HG02943 (cell line): Measurements from ENCODE around the gene TAMALIN.

Experiments
- ATAC-seq: cut with Tn5 transposase; IDR thresholded peaks from one replicate; pipeline ENCODE4 v1.9.1; 2021; ENCODE audit warnings: mild to moderate bottlenecking, low read depth, moderate library complexity; ENCODE audit not compliant: unreplicated experiment

TAMALIN gene

GRCh38 chr12:52052468-52053186 is 45.9 kb downstream of the TAMALIN start:
- no peak for ATAC-seq

DNA sequence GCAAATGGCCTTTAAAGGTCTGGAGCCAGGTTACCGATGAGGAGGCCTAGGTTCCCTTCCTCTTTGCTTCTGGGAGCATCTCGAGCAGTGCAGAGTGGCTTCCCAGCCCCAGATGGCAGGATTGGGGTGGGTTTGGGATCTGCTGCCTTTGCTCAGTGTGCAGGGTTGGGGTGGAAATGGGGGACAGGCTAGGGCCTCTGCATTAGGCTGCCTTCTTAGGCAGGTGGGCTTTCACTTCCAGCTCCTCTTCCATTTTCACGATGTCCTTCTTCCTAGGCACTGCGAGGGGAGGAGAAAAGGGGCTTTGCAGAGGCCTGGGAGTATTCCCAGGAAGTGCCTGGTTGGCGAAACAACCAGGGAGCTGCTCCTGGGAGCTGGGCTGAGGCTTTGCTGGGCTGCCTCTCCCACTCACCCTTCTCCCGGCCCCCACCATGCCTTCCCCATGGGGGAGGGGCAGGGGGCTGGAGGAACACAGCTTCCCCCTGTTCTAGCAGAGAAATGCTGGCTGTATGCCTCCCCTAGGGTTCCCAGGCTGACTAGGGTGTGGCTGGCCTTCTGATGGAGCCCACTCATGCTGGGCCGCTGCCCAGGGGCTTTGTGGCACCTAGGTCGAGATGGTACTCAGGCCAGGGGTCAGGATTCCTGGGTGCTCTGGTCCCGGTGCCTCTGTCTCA is 46.9 kb downstream of the TAMALIN start:
- ATAC-seq = no peak

DNA sequence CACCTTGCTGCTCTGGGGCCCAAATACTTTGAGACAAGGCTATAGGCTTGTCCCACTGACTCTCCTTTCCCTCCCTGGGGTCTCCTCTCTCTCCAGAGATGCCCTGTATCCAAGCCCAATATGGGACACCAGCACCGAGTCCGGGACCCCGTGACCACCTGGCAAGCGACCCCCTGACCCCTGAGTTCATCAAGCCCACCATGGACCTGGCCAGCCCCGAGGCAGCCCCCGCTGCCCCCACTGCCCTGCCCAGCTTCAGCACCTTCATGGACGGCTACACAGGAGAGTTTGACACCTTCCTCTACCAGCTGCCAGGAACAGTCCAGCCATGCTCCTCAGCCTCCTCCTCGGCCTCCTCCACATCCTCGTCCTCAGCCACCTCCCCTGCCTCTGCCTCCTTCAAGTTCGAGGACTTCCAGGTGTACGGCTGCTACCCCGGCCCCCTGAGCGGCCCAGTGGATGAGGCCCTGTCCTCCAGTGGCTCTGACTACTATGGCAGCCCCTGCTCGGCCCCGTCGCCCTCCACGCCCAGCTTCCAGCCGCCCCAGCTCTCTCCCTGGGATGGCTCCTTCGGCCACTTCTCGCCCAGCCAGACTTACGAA is 47.6 kb downstream of the TAMALIN start:
- ATAC-seq = no peak

GRCh38 chr12:52054833-52055730 is 48.3 kb downstream of the TAMALIN start:
- ATAC-seq = no peak

GRCh38 chr12:52055731-52056711 is 49.3 kb downstream of the TAMALIN start:
- no peak for ATAC-seq

DNA sequence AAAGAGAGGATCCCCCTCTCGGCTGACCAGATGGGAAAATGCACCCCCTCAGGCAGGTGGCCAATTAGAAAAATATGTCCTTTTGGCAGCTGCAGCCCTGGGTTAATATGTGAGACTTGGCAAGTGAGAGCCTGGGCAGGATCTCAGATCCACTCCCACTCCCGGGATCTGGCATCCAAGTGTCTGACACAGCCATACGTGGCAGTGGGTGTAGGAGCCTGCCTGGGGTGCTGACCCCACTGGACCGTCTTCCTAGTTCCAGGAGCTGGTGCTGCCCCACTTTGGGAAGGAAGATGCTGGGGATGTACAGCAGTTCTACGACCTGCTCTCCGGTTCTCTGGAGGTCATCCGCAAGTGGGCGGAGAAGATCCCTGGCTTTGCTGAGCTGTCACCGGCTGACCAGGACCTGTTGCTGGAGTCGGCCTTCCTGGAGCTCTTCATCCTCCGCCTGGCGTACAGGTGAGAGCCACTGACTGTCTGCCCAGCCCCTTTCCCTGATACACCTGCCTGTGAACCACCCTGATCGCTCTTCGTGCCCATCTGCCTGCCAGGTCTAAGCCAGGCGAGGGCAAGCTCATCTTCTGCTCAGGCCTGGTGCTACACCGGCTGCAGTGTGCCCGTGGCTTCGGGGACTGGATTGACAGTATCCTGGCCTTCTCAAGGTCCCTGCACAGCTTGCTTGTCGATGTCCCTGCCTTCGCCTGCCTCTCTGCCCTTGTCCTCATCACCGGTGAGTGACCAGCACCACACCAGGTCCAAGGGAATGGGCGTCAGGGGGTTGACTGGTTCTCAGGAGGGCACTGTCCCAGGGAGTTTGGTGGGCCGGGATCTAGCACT is 50.3 kb downstream of the TAMALIN start:
- ATAC-seq = no peak

DNA sequence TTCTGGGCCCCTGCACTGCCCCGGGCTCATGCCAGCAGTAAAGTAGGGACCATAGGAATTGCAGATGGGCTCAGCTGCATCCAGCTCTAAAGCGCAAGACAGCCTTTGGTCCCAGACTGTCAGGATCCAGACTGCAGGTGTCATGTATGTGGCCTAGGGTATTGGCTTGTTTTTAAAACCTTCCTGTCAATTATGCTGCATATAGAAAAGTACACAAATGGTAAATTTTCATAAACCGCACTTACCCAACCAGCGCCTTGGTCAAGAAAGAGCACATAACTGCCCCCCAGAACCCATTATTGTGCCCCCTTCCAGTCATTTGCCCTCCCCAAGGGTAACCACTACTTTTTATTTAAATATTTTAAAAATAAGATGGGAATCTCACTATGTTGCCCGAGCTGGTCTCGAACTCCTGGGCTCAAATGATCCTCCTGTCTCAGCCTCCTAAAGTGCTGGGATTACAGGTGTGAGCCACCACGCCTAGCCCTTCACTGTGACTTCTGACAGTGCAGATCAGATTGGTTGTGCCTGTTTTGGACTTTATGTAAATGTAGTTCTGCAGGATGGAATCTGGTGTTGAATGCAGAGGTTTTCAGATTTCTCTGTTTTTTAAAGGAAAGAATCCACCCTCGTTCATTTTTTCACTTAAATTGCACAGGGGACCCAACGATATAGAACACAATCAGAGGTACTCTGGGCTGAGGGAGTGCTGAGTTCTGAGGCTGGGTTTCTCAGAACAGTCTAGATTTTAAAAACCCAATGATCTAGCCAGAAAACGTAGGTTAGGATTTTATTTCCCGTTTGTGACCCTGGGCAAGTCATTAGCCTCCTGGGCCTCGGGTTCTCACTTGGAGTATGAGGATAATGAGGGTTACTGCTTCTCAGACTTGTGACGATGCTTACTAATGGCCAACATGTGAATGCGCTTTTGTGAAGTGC is 51.2 kb downstream of the TAMALIN start:
- no peak for ATAC-seq

DNA sequence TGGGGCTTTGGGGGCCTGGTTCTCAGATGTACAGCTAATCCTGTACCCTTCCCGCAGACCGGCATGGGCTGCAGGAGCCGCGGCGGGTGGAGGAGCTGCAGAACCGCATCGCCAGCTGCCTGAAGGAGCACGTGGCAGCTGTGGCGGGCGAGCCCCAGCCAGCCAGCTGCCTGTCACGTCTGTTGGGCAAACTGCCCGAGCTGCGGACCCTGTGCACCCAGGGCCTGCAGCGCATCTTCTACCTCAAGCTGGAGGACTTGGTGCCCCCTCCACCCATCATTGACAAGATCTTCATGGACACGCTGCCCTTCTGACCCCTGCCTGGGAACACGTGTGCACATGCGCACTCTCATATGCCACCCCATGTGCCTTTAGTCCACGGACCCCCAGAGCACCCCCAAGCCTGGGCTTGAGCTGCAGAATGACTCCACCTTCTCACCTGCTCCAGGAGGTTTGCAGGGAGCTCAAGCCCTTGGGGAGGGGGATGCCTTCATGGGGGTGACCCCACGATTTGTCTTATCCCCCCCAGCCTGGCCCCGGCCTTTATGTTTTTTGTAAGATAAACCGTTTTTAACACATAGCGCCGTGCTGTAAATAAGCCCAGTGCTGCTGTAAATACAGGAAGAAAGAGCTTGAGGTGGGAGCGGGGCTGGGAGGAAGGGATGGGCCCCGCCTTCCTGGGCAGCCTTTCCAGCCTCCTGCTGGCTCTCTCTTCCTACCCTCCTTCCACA is 52.0 kb downstream of the TAMALIN start:
- ATAC-seq = no peak

GRCh38 chr12:52059582-52060497 is 53.1 kb downstream of the TAMALIN start:
- ATAC-seq = no peak

GRCh38 chr12:52060498-52061177 is 53.9 kb downstream of the TAMALIN start:
- no peak for ATAC-seq

GRCh38 chr12:52061470-52062166 is 54.9 kb downstream of the TAMALIN start:
- ATAC-seq = no peak

- no peak for ATAC-seq
Observed at GRCh38 chr12:52062167-52063081, 55.7 kb downstream of the TAMALIN start.

- ATAC-seq = no peak
Observed at GRCh38 chr12:52063082-52063924, 56.6 kb downstream of the TAMALIN start.
